Gastroesophageal sphincter (tissue), 4 donors: ENCODE results near the gene POMT2. TPM values are rescaled to one million over a fixed set of nuclear protein-coding genes. Genes with fewer than 3 reads are reported as not detected.

Experiments used
- ATAC-seq: fragments of 150-250 bp; one replicate; pipeline ENCODE4 v1.9.1; 2016; ENCODE audit warnings: mild to moderate bottlenecking, moderate library complexity
- H3K27ac ChIP-seq, 4 donors: fragments of 200-600 bp; sonication (generic) in 3 of 4; 1 replicate in 3 of 4; 2 replicates in 1 of 4; pipeline ENCODE4 v1.5.1; 2016 to 2019
- H3K27me3 ChIP-seq: fragments of 200-600 bp; sonication (generic); one replicate; pipeline ENCODE4 v1.5.1; 2019
- H3K36me3 ChIP-seq, 2 donors: fragments of 200-600 bp; sonication (generic); one replicate each; pipeline ENCODE4 v1.5.1; 2019; ENCODE audit warnings: control low read depth in 1 of 2
- H3K4me1 ChIP-seq, 3 donors: fragments of 200-600 bp; sonication (generic); 1 replicate in 2 of 3; 2 replicates in 1 of 3; pipeline ENCODE4 v1.5.1; 2016 to 2019; ENCODE audit warnings: control low read depth in 2 of 3
- H3K4me3 ChIP-seq, 2 donors: fragments of 200-600 bp; sonication (generic); one replicate each; pipeline ENCODE4 v1.5.1; 2019; ENCODE audit warnings: mild to moderate bottlenecking in 1 of 2, moderate library complexity in 1 of 2
- H3K9me3 ChIP-seq, 3 donors: fragments of 200-600 bp; sonication (generic); one replicate each; pipeline ENCODE4 v1.5.1; 2017 to 2019; ENCODE audit warnings: control low read depth in 2 of 3
- EP300 ChIP-seq: sonication (generic); formaldehyde crosslinking; IDR thresholded peaks from one replicate; pipeline ENCODE4 v1.6.1; 2017; ENCODE audit warnings: antibody characterized with exemption, mild to moderate bottlenecking
- POLR2A ChIP-seq, 2 donors: fragments of 450-650 bp; IDR thresholded peaks; one replicate each; pipeline ENCODE4 v1.6.1; 2017; ENCODE audit warnings: antibody characterized with exemption in 2 of 2, mild to moderate bottlenecking in 2 of 2, moderate library complexity in 1 of 2
- POLR2AphosphoS5 ChIP-seq: sonication (generic); formaldehyde crosslinking; IDR thresholded peaks from one replicate; pipeline ENCODE4 v1.6.1; 2017; ENCODE audit warnings: antibody characterized with exemption
- WGBS, 2 donors: methylation state at CpG; one replicate each; pipeline ENCODE4 v1.1.5; 2018; ENCODE audit warnings: low coverage in 1 of 2; 5-methylcytosine and 5-hydroxymethylcytosine counted together
- total RNA-seq, 4 donors: library from RNA; depleted of rRNA; stranded (reverse); fragments of >200 nt; gene quantifications; one replicate each; pipeline ENCODE4 v1.1.0, GENCODE V29; 2016
- TF ChIP-seq, protein P1 (sequence below), 4 experiments: fragments of 200-600 bp in 2 of 4; fragments of 450-650 bp in 2 of 4; sonication (generic) in 1 of 4; IDR thresholded peaks; one replicate each; pipeline ENCODE4 v1.5.1; 2017 to 2019; ENCODE audit warnings: antibody characterized with exemption in 4 of 4, mild to moderate bottlenecking in 2 of 4, moderate library complexity in 2 of 4

POMT2 gene
- total RNA-seq, 4 donors from 2014 or later: 8.1 to 20.9 (median 14.4) TPM

- Histone ChIP-seq H3K4me3 (no peak overlapping the region), H3K27me3 (peaks cover 59% of the 10 kb centered on the region), H3K9me3 (peaks cover 0 to 17% (median 0%) of the 10 kb centered on the region in 3 donors), H3K36me3 (no peaks in the 10 kb centered on the region), H3K27ac (no peak overlapping the region), H3K4me1 (peaks cover 0 to 12% (median 0%) of the 10 kb centered on the region in 3 donors)
- no peak for ATAC-seq
- no CpG with 5 or more reads among the region's 8 CpGs for WGBS, 2 donors
- TF ChIP-seq, protein P1, sequence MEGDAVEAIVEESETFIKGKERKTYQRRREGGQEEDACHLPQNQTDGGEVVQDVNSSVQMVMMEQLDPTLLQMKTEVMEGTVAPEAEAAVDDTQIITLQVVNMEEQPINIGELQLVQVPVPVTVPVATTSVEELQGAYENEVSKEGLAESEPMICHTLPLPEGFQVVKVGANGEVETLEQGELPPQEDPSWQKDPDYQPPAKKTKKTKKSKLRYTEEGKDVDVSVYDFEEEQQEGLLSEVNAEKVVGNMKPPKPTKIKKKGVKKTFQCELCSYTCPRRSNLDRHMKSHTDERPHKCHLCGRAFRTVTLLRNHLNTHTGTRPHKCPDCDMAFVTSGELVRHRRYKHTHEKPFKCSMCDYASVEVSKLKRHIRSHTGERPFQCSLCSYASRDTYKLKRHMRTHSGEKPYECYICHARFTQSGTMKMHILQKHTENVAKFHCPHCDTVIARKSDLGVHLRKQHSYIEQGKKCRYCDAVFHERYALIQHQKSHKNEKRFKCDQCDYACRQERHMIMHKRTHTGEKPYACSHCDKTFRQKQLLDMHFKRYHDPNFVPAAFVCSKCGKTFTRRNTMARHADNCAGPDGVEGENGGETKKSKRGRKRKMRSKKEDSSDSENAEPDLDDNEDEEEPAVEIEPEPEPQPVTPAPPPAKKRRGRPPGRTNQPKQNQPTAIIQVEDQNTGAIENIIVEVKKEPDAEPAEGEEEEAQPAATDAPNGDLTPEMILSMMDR (IDR thresholded peaks at IDR 0.05): no peak
- no peak for TF ChIP-seq EP300
- no peak for TF ChIP-seq POLR2AphosphoS5
- no peak for TF ChIP-seq POLR2A (IDR thresholded peaks at IDR 0.05)
These were observed 54.3 kb downstream of the POMT2 start for GRCh38 chr14:77266336-77266735.

- TF ChIP-seq, protein P1 (IDR thresholded peaks at IDR 0.05): no peak
- TF ChIP-seq EP300 (no peak), POLR2AphosphoS5 (no peak), POLR2A (IDR thresholded peaks at IDR 0.05) (no peak)
- H3K27ac ChIP-seq: no peak overlapping the region
- ATAC-seq: no peak
- H3K27me3 ChIP-seq: peaks cover 59% of the 10 kb centered on the region
- WGBS, 2 donors: 37 to 71% methylated on average over 3 to 7 of the region's 16 CpGs
- peaks cover 0 to 6% (median 0%) of the 10 kb centered on the region in 3 donors for H3K4me1 ChIP-seq
- H3K4me3 ChIP-seq: no peak overlapping the region
- H3K9me3 ChIP-seq: peaks cover 0 to 17% (median 0%) of the 10 kb centered on the region in 3 donors
- no peaks in the 10 kb centered on the region for H3K36me3 ChIP-seq
These were observed 54.9 kb downstream of the POMT2 start for GRCh38 chr14:77265561-77266335.

DNA sequence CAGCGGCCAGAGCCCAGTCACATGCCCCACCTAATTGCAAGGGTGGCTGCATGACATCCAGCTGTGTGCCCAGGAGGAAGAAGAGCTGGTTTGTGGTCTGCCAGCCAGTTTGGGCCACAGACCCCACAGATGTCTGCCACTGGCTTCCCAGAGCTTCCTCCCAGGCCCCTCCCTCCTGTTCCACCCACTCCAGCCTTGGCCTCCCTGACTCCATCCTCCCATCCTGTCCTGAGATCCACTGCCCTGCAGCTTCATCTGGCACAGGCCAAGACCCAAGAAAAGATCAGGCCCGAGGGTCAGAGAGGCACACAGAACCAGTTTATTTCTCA lies 55.5 kb downstream of the POMT2 start:
- no peak for ATAC-seq
- Histone ChIP-seq H3K27me3 (peaks cover 59% of the 10 kb centered on the region), H3K9me3 (peaks cover 0 to 17% (median 0%) of the 10 kb centered on the region in 3 donors), H3K4me1 (peaks cover 0 to under 1% (median 0%) of the 10 kb centered on the region in 3 donors), H3K36me3 (no peaks in the 10 kb centered on the region), H3K27ac (no peak overlapping the region), H3K4me3 (no peak overlapping the region)
- WGBS, 2 donors: 36% methylated on average over 1 of the region's 2 CpGs; no CpG with 5 or more reads in 1 of the 2 donors
- no peak for TF ChIP-seq POLR2AphosphoS5
- TF ChIP-seq, protein P1 (IDR thresholded peaks at IDR 0.05): no peak
- no peak for TF ChIP-seq EP300
- TF ChIP-seq POLR2A (IDR thresholded peaks at IDR 0.05): no peak

- Histone ChIP-seq H3K4me3 (no peak overlapping the region), H3K27me3 (peaks cover 59% of the 10 kb centered on the region), H3K27ac (no peak overlapping the region), H3K4me1 (no peaks in the 10 kb centered on the region), H3K36me3 (no peaks in the 10 kb centered on the region), H3K9me3 (peaks cover 0 to 17% (median 0%) of the 10 kb centered on the region in 3 donors)
- WGBS, 2 donors: 51% methylated on average over 3 of the region's 16 CpGs; no CpG with 5 or more reads in 1 of the 2 donors
- TF ChIP-seq POLR2AphosphoS5 (no peak), EP300 (no peak), POLR2A (IDR thresholded peaks at IDR 0.05) (no peak)
- TF ChIP-seq, protein P1 (IDR thresholded peaks at IDR 0.05): no peak
- ATAC-seq: no peak
These were observed 56.1 kb downstream of the POMT2 start for GRCh38 chr14:77264466-77265186.
